ENCODE data around the gene CCL21.

DNA sequence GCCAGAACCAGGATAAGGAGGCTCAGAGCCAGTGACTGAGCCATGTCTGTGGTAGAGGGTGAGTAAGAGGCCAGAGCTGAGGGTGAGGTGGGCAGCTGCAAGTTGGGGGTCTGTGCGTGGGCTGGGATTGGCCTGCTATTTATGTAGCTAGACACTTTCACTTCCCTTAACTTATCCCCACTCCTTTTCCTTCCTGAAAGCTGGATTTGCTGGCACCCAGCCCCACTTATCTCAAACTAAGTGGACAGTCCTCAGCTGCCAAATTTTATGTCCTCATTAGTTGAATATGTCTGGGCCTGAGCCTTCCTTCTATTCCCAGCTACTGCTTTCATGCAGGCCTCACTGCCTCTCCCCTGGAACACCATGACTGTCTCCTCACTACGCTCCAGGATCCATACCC is at the start of gene CCL21:
- TF ChIP-seq, protein P1, sequence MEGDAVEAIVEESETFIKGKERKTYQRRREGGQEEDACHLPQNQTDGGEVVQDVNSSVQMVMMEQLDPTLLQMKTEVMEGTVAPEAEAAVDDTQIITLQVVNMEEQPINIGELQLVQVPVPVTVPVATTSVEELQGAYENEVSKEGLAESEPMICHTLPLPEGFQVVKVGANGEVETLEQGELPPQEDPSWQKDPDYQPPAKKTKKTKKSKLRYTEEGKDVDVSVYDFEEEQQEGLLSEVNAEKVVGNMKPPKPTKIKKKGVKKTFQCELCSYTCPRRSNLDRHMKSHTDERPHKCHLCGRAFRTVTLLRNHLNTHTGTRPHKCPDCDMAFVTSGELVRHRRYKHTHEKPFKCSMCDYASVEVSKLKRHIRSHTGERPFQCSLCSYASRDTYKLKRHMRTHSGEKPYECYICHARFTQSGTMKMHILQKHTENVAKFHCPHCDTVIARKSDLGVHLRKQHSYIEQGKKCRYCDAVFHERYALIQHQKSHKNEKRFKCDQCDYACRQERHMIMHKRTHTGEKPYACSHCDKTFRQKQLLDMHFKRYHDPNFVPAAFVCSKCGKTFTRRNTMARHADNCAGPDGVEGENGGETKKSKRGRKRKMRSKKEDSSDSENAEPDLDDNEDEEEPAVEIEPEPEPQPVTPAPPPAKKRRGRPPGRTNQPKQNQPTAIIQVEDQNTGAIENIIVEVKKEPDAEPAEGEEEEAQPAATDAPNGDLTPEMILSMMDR (IDR thresholded peaks at IDR 0.05), result no peak
- no peak for TF ChIP-seq POLR2A (IDR thresholded peaks at IDR 0.05)
